Activated CD8-positive, alpha-beta T cell treated with anti-CD3 and anti-CD28 coated beads for 36 hours (primary cell): ENCODE measurements around the gene EXOC8. TPM values are rescaled to one million over a fixed set of nuclear protein-coding genes. Genes with fewer than 3 reads are reported as not detected.
A peak's percentile ranks its signal among the peaks of the same experiment; 100 is the strongest.

Experiments
- ATAC-seq: fragments of 200-7000 bp; cut with Tn5 transposase; one replicate; pipeline ENCODE4 v1.10.0; 2021; ENCODE audit warnings: mild to moderate bottlenecking, moderate library complexity
- CTCF ChIA-PET: fragments of 350-600 bp; sonication (Branson Sonifier 250); formaldehyde crosslinking; loops from one replicate; lab custom pipeline; 2021; ENCODE audit warnings: antibody characterized with exemption; lab: Charles Lee
- POLR2A ChIA-PET: fragments of 350-600 bp; sonication (Branson Sonifier 250); formaldehyde crosslinking; loops from one replicate; lab custom pipeline; 2021; ENCODE audit warnings: antibody characterized with exemption; lab: Charles Lee
- DNase-seq: peaks from one replicate; pipeline ENCODE4 v3.0.0-alpha.2; 2020
- H3K27ac Mint-ChIP-seq: one replicate; pipeline ENCODE4 v1.8.0; 2021; ENCODE audit warnings: mild to moderate bottlenecking, mixed read lengths
- H3K27me3 Mint-ChIP-seq: one replicate; pipeline ENCODE4 v1.8.0; 2021; ENCODE audit warnings: mixed read lengths
- H3K36me3 Mint-ChIP-seq: one replicate; pipeline ENCODE4 v1.8.0; 2021; ENCODE audit warnings: low read depth, mixed read lengths
- H3K4me1 Mint-ChIP-seq: one replicate; pipeline ENCODE4 v1.8.0; 2021; ENCODE audit warnings: low read depth, mixed read lengths
- H3K4me3 Mint-ChIP-seq: one replicate; pipeline ENCODE4 v1.8.0; 2021; ENCODE audit warnings: mild to moderate bottlenecking, moderate library complexity, mixed read lengths
- H3K9me3 Mint-ChIP-seq: one replicate; pipeline ENCODE4 v1.8.0; 2021; ENCODE audit warnings: mixed read lengths
- CTCF ChIP-seq: fragments of 200-600 bp; IDR thresholded peaks from one replicate; pipeline ENCODE4 v1.8.0; 2022; ENCODE audit warnings: antibody characterized with exemption, mild to moderate bottlenecking
- intact Hi-C: fragments of 100-400 bp; cut with micrococcal nuclease; formaldehyde crosslinking; loops from one replicate; pipeline ENCODE4 v1.10.0; 2022
- total RNA-seq, 2 experiments: library from RNA; stranded (reverse); gene quantifications; one replicate each; pipeline ENCODE4 v1.2.3, GENCODE V29; 2021

EXOC8 gene, protein sequence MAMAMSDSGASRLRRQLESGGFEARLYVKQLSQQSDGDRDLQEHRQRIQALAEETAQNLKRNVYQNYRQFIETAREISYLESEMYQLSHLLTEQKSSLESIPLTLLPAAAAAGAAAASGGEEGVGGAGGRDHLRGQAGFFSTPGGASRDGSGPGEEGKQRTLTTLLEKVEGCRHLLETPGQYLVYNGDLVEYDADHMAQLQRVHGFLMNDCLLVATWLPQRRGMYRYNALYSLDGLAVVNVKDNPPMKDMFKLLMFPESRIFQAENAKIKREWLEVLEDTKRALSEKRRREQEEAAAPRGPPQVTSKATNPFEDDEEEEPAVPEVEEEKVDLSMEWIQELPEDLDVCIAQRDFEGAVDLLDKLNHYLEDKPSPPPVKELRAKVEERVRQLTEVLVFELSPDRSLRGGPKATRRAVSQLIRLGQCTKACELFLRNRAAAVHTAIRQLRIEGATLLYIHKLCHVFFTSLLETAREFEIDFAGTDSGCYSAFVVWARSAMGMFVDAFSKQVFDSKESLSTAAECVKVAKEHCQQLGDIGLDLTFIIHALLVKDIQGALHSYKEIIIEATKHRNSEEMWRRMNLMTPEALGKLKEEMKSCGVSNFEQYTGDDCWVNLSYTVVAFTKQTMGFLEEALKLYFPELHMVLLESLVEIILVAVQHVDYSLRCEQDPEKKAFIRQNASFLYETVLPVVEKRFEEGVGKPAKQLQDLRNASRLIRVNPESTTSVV
- total RNA-seq = 10 to 100 TPM; 12.8 to 13.7 TPM

DNA sequence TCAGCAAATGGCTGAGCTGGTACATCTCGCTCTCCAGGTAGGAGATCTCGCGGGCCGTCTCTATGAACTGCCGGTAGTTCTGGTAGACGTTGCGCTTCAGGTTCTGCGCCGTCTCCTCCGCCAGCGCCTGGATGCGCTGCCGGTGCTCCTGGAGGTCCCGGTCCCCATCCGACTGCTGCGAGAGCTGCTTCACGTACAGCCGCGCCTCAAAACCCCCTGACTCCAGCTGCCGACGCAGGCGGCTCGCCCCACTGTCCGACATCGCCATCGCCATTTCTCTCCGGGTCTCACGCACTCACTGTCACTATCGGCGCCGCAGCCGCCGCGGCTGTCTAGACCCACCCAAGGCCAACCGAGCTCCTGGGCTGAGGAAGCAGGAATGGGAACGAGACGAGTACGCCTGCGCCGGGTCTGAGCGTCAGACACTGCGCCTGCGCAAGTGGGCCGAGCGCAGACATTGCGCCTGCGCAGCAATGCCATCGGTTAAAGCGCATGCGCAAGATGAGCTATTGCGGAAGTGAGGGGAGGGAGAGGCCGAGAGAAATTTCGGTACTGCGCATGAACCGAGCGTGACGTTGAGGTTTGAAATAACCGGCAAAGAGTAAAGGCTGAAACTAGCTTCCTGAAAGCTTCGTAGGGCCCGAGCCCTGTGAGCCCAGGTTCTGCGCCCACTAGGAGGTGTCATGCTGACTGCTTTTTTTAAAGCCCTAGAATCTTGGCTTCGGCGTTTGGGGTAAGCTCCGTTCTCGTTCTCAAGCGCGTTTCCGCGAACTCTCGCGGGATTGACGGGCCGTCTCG, at the start of gene EXOC8:
Gene EXOC8 (minus strand): TSS at position 381 of the 798 bp plus-strand sequence. CDS start 107 bp downstream, at position 274.
- ATAC-seq (peak; percentile 87), DNase-seq (peak; percentile 95)
- Mint-ChIP-seq H3K4me1 (peaks cover 58% of the 10 kb centered on the region), H3K4me3 (peak within 1 kb of the TSS; percentile 100), H3K27ac (peak within 1 kb of the TSS; percentile 99), H3K36me3 (peaks cover 58% of the 10 kb centered on the region), H3K9me3 (peaks cover 5% of the 10 kb centered on the region), H3K27me3 (no peaks in the 10 kb centered on the region)
- POLR2A ChIA-PET = interaction anchor here (0.7 to 2.3 kb wide), 8 partner anchors 12 to 288 kb away, joined by 3 to 7 read pairs (median 4); partner anchors contain the start of genes GNPAT and TSNAX
- no peak for TF ChIP-seq CTCF
- CTCF ChIA-PET = interaction anchor here (0.6 to 2.3 kb wide), 16 partner anchors 17 to 418 kb away, joined by 3 to 9 read pairs (median 3); partner anchors contain the start of gene GNPAT
- intact Hi-C loops = no loop called here

DNA sequence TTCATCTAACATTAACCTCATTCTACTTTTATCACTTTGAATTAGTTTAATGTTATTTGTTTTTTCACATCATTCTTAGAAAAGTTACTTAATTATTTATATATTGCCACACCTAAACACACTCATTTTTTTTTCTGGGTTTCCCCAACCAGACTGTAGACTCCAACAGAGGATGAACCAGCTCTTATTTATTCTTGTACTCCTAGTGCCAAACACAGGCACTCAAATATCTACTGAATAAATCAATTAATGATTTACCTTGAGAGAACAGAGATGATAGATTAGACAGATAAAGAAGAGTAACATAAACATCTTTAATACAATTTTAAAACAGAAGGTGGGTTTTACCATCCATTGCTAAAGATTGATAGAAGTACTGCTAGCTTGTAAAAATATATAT, 48.8 kb upstream of the EXOC8 start:
- ChIA-PET CTCF (no interaction called here), POLR2A (interaction anchor here (1.0 kb wide), 1 partner anchor 13 kb away, joined by 3 read pairs; no protein-coding TSS in a partner anchor)
- no peak for TF ChIP-seq CTCF
- Mint-ChIP-seq H3K36me3 (peaks cover 20% of the 10 kb centered on the region), H3K27me3 (no peaks in the 10 kb centered on the region), H3K9me3 (no peaks in the 10 kb centered on the region), H3K4me3 (no peak overlapping the region), H3K27ac (no peak overlapping the region), H3K4me1 (peaks cover 43% of the 10 kb centered on the region)
- DNase-seq = no peak
- no peak for ATAC-seq
- intact Hi-C loops = no loop called here

GRCh38 chr1:231385416-231385748, 47.7 kb upstream of the EXOC8 start:
- Mint-ChIP-seq H3K4me1 (peaks cover 34% of the 10 kb centered on the region), H3K27me3 (no peaks in the 10 kb centered on the region), H3K9me3 (no peaks in the 10 kb centered on the region), H3K4me3 (no peak overlapping the region), H3K36me3 (peaks cover 14% of the 10 kb centered on the region), H3K27ac (no peak overlapping the region)
- no peak for DNase-seq
- POLR2A ChIA-PET = interaction anchor here (1.0 kb wide), 1 partner anchor 14 kb away, joined by 3 read pairs; no protein-coding TSS in a partner anchor
- intact Hi-C loops = no loop called here
- ATAC-seq = no peak
- CTCF ChIA-PET = interaction anchor here (0.8 kb wide), 1 partner anchor 12 kb away, joined by 3 read pairs; no protein-coding TSS in a partner anchor
- TF ChIP-seq CTCF = no peak

DNA sequence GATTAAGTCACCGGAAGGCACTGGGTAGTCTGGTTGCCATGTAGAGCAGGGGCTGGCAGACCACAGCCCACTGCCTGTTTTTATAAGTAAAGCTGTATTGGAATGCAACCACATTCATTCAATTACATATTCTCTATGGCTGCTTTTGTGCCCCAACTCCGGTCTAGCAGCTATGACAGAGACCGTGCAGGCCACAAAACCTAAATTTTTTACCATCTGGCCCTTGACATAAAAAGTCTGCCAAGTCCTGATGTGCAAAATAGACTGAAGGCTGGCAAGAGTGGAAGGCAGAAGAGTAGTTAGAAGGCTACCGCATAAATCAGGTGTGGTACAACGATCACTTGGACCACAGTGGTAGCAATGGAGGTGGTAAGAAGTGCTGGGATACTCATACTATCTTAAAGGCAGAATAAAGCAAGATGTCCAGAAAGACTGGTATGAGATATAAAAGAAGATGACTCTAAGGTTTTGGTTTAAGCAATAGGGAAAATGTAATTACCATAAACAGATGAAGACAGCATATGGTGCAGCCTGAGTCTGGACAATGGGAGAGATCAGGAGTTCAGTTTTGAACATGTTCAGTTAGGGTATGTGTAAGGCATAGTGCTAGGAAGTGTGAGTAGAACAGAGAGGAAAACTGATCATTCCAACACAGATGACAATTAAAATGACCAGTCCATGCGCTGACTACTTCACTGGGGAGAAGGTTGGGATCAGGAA, 47.2 kb upstream of the EXOC8 start:
- H3K27me3 Mint-ChIP-seq = no peaks in the 10 kb centered on the region
- H3K4me3 Mint-ChIP-seq = no peak overlapping the region
- ATAC-seq (no peak), DNase-seq (no peak)
- intact Hi-C loops = no loop called here
- ChIA-PET POLR2A (interaction anchor here (1.2 kb wide), 1 partner anchor 10 kb away, joined by 3 read pairs; no protein-coding TSS in a partner anchor), CTCF (interaction anchor here (0.7 to 0.8 kb wide), 2 partner anchors 13 to 22 kb away, joined by 3 read pairs; no protein-coding TSS in a partner anchor)
- H3K9me3 Mint-ChIP-seq = no peaks in the 10 kb centered on the region
- peaks cover 10% of the 10 kb centered on the region for H3K36me3 Mint-ChIP-seq
- no peak for TF ChIP-seq CTCF
- H3K4me1 Mint-ChIP-seq = peaks cover 30% of the 10 kb centered on the region
- H3K27ac Mint-ChIP-seq = no peak overlapping the region
